ENCODE results near the gene OR1L6. TPM values are rescaled to one million over a fixed set of nuclear protein-coding genes. Genes with fewer than 3 reads are reported as not detected.

Gene OR1L6
- total RNA-seq, 6 experiments from 2014 or later = not detected

DNA sequence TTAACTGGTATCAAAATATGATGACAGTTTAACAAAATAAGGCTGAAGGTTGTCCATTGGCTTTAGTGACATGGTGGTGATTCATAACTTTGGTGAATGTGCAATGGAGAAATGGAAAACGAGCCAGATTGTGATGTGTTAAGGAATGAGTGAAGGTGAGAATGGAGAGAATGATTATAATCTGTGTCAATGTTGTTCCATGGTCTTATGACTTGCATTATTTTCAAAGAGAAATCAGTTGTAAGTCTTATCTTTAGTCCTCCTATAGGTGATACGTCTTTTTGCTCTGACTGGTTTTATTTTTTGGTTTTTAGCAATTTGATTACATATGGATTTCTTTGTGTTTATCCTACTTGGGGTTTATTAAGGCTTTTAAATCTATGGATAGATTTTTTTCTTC, 12.7 kb downstream of the OR1L6 start:
- no peak for DNase-seq
- peaks cover 7% of the 10 kb centered on the region; the same call in 1 of the 2 replicates for H3K9me3 Mint-ChIP-seq
- H3K4me3 Mint-ChIP-seq = no peak overlapping the region
- H3K36me3 Mint-ChIP-seq (ENCODE audit: low read depth) = no peaks in the 10 kb centered on the region
- TF ChIP-seq, protein P1, sequence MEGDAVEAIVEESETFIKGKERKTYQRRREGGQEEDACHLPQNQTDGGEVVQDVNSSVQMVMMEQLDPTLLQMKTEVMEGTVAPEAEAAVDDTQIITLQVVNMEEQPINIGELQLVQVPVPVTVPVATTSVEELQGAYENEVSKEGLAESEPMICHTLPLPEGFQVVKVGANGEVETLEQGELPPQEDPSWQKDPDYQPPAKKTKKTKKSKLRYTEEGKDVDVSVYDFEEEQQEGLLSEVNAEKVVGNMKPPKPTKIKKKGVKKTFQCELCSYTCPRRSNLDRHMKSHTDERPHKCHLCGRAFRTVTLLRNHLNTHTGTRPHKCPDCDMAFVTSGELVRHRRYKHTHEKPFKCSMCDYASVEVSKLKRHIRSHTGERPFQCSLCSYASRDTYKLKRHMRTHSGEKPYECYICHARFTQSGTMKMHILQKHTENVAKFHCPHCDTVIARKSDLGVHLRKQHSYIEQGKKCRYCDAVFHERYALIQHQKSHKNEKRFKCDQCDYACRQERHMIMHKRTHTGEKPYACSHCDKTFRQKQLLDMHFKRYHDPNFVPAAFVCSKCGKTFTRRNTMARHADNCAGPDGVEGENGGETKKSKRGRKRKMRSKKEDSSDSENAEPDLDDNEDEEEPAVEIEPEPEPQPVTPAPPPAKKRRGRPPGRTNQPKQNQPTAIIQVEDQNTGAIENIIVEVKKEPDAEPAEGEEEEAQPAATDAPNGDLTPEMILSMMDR (IDR thresholded peaks at IDR 0.05) = no peak
- no peaks in the 10 kb centered on the region for H3K4me1 Mint-ChIP-seq (ENCODE audit: low read depth)
- H3K27ac Mint-ChIP-seq = no peak overlapping the region
- no peaks in the 10 kb centered on the region for H3K27me3 Mint-ChIP-seq (ENCODE audit: insufficient read depth)

DNA sequence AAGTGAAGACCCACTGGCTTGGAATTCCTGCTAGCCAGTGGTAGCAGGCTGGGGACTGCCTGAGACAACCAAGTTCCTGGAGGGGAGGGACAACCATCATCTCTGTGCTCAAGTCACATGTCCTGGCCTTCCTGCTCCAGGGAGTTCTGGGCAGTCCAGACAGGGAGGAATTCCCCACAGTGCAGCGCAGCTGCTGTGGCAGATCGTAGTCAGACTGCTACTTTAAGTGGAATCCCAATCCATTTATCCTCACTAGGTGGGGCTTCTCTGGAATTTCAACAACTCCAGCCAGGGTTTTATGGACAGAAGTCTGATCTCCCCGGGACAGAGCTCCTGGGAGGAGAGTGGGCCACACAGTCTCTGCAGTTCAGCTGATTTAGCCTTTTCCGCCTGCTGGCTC, 25.7 kb downstream of the OR1L6 start:
- H3K36me3 Mint-ChIP-seq (ENCODE audit: low read depth) = no peaks in the 10 kb centered on the region
- TF ChIP-seq, protein P1 (IDR thresholded peaks at IDR 0.05) = no peak
- DNase-seq = no peak
- no peak overlapping the region for H3K4me3 Mint-ChIP-seq
- peaks cover 9% of the 10 kb centered on the region for H3K9me3 Mint-ChIP-seq
- no peak overlapping the region for H3K27ac Mint-ChIP-seq
- H3K4me1 Mint-ChIP-seq (ENCODE audit: low read depth) = no peaks in the 10 kb centered on the region
- peaks cover 3% of the 10 kb centered on the region; the same call in 1 of the 2 replicates for H3K27me3 Mint-ChIP-seq (ENCODE audit: insufficient read depth)

DNA sequence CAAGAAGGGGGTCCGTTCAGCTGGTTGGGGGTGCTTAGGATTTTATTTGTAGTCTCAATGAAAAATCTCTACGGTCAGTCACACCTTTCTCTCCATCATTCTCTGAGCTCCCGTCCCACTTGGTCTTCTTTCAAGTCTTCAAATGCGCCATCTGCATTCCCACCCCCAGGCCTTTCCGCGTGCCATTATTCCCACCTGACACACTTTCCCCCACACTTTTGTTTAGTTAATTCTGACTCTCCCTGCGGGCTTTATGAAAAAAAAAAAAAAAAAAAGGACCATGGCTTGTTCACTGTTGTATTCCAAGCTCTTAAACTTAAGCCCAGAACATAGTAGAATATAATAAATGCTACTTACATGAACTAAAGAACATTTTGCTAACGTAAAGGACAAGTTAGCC, 34.9 kb downstream of the OR1L6 start:
- Mint-ChIP-seq H3K4me1 (ENCODE audit: low read depth) (peaks cover 23% of the 10 kb centered on the region), H3K27ac (no peak overlapping the region), H3K4me3 (no peak overlapping the region), H3K9me3 (0 out of 2 replicates have a peak, but pooled peaks cover 5% of the 10 kb centered on the region), H3K36me3 (ENCODE audit: low read depth) (no peaks in the 10 kb centered on the region), H3K27me3 (ENCODE audit: insufficient read depth) (no peaks in the 10 kb centered on the region; the same call in 1 of the 2 replicates)
- TF ChIP-seq, protein P1 (IDR thresholded peaks at IDR 0.05) = no peak
- no peak for DNase-seq

DNA sequence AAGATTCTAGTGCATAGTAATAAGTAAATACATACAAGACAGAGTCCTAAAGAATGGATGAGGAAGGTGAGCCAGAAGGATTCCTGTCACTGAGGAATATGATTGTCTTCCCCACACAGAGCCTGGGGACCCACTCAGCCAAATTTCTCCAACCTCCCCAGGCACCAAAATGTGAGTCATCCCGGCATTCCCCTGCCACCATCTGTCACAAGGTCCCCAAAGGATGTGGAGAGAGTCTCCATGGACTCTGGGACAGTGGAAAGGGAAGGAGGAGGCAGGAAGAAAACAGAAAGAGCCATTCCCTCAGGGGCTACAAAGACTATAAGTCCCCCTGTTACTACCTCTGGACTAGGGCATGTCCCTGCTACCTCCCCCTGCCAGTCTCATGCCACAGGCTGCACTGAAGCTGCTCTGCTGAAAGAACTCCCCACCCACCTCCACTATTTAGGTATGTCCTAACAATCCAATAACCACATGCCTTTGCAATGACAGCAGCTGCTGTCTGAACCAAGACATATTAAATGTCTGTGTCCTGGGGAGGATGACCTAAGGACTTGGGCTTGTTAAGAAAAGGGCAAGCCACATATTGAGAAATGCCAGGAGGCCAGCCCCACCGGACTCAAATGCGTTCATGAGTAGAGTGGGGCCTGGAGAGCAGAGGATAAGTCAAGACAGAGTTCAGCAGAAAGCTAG, 36.0 kb downstream of the OR1L6 start:
- Mint-ChIP-seq H3K9me3 (0 out of 2 replicates have a peak, but pooled peaks cover 1% of the 10 kb centered on the region), H3K27ac (peak overlapping the region; percentile 63; the same call in 1 of the 2 replicates), H3K36me3 (ENCODE audit: low read depth) (no peaks in the 10 kb centered on the region), H3K27me3 (ENCODE audit: insufficient read depth) (no peaks in the 10 kb centered on the region; the same call in 1 of the 2 replicates), H3K4me1 (ENCODE audit: low read depth) (peaks cover 23% of the 10 kb centered on the region), H3K4me3 (peak overlapping the region; percentile 39)
- peak; percentile 62 for DNase-seq
- TF ChIP-seq, protein P1 (IDR thresholded peaks at IDR 0.05) = no peak

DNA sequence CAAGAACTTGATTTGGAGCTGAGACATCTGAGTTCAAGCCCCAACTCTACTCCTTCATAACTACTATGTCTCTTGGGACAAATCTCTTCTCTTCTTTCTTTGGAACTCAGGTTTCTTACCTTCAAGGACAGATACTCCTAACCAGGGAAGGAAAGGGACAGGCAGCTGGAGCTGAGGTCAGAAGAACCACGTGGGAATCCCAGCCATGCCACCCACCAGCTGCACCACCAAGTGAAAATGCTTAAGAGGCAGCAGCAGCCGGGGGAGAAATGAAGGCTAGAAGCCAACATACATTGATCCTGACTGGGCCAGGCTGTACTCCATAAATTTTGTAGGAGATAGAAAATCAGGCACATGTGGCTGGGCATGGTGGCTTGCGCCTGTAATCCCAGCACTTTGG, 37.1 kb downstream of the OR1L6 start:
- TF ChIP-seq, protein P1 (IDR thresholded peaks at IDR 0.05) = no peak
- no peaks in the 10 kb centered on the region; the same call in 1 of the 2 replicates for H3K27me3 Mint-ChIP-seq (ENCODE audit: insufficient read depth)
- DNase-seq = no peak

More for the DNA sequence above, 37.1 kb downstream of the OR1L6 start:
- H3K4me1 Mint-ChIP-seq (ENCODE audit: low read depth) = peaks cover 23% of the 10 kb centered on the region
- H3K4me3 Mint-ChIP-seq = no peak overlapping the region
- no peaks in the 10 kb centered on the region for H3K9me3 Mint-ChIP-seq
- H3K36me3 Mint-ChIP-seq (ENCODE audit: low read depth) = no peaks in the 10 kb centered on the region
- H3K27ac Mint-ChIP-seq = no peak overlapping the region

Measured in HFFc6 (cell line).